H1 (cell line): Measurements from ENCODE around the gene EXD3. TPM values are rescaled to one million over a fixed set of nuclear protein-coding genes. Genes with fewer than 3 reads are reported as not detected.

ENCODE experiments used
- KDM1A ChIP-seq: fragments of 200-600, 300-600 bp; sonication (generic); IDR thresholded peaks from 2 replicates; pipeline ENCODE4 v1.7.1; 2016; ENCODE audit warnings: mild to moderate bottlenecking, low read length, borderline replicate concordance
- polyA plus RNA-seq, 7 experiments: library from polyadenylated mRNA; depleted of rRNA in 3 of 7; stranded (reverse) in 5 of 7; unstranded in 2 of 7; fragments of >200 nt in 5 of 7; fragments of 200-250 nt in 2 of 7; gene quantifications; 1 replicate in 5 of 7; 2 replicates in 1 of 7; 4 replicates in 1 of 7; pipeline versions ENCODE4 v1.2.1 to v1.2.3, GENCODE V29; 2011 to 2013; ENCODE audit warnings: missing spikeins in 2 of 7, mixed read lengths in 2 of 7
- total RNA-seq: library from RNA; stranded (reverse); fragmentation: NEBNext Ultra II Directional; extraction: Animal tissue kit (Norgen Biotek cat#: 25700); gene quantifications from 2 replicates; pipeline ENCODE4 v1.2.1, GENCODE V29; 2021
- TF ChIP-seq, protein P1 (sequence below): IDR thresholded peaks from 2 replicates; pipeline ENCODE4 v1.6.1; 2012; ENCODE audit warnings: low read length, inconsistent platforms

EXD3 gene
- total and polyA plus RNA-seq, 2 of the 8 experiments (the other 6 are each of a cell fraction or from before 2014, with no cell fraction given): 7.2 to 9.4 TPM

DNA sequence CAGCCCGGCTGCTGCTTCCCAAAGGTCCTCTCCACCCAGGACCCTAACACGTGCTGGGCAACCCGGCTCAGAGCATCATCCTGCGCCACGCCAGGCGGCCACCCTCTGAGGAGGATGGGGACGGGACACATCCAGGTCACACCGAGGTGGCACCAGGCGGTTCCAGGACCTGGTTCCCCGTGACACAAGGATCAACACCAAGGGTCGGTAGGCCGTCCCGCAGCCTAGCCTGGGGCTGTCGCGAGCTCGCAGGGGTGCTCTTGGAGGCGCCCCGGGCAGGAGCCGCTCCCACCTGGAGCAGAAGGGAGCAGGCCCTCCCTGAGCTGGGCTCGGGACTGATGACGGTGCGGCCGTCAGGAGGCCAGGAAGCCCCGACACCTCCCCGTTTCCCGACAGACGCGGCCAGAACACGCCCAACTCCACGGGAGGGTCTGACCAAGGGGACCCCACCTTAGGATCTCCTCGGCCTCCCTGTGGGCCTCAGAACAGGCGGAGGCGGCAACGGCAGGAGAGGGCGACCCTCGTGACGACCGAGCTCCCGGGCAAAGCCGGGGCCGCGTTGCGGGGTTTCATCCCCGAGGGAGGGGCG is 6.3 kb downstream of the EXD3 start (continued):
- TF ChIP-seq, protein P1, sequence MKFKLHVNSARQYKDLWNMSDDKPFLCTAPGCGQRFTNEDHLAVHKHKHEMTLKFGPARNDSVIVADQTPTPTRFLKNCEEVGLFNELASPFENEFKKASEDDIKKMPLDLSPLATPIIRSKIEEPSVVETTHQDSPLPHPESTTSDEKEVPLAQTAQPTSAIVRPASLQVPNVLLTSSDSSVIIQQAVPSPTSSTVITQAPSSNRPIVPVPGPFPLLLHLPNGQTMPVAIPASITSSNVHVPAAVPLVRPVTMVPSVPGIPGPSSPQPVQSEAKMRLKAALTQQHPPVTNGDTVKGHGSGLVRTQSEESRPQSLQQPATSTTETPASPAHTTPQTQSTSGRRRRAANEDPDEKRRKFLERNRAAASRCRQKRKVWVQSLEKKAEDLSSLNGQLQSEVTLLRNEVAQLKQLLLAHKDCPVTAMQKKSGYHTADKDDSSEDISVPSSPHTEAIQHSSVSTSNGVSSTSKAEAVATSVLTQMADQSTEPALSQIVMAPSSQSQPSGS: no peak
- no peak for TF ChIP-seq KDM1A
